GM12874 (cell line): ENCODE results near the gene PLK4.

ENCODE experiments used
- CTCF ChIP-seq: IDR thresholded peaks from 2 replicates; pipeline ENCODE4 v1.5.1; 2011; ENCODE audit warnings: low read depth, mild to moderate bottlenecking, control low read depth, low read length, moderate library complexity; ENCODE audit not compliant: insufficient read depth

PLK4 gene

DNA sequence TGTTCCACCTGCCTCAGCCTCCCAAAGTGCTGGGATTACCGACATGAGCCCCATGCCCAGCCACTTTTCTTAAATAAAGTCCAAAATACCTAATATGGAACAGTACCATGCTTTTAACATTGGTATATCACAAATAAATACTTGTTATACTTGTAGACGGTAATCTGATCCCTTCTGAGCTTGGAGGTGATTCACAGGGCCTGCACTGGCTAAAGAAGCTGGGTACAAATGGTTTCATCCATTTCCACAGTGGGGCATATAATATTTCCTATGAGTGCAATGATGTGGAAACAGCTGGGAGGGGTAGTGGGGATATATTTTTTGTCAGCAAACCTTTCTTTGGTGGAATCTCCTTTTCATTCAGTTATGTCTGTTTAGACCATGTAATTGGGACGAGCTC, 35.8 kb downstream of the PLK4 start:
- no peak for TF ChIP-seq CTCF

DNA sequence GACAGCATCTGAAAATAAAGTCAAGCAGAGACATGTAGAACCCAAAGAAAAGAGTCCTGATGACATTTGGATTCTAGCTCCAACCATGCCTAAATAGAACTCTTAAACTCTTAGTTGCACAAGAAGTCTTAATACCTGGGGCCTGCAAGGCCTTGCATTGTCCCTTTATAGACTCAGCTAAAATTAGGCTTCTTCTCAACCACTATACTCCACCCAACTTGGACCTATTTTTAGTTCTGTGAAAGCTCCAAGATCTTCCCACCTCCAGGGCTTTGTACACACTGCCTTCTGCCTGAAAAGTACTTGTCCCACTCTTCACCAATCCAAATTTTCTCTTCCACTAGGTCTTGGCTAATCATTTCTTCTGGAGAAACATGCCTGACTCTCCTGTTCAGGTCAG, 36.5 kb downstream of the PLK4 start:
- no peak for TF ChIP-seq CTCF

GRCh38 chr4:127920521-127920920, 39.8 kb downstream of the PLK4 start:
- no peak for TF ChIP-seq CTCF

- no peak for TF ChIP-seq CTCF
Observed at GRCh38 chr4:127922226-127922625, 41.5 kb downstream of the PLK4 start.

DNA sequence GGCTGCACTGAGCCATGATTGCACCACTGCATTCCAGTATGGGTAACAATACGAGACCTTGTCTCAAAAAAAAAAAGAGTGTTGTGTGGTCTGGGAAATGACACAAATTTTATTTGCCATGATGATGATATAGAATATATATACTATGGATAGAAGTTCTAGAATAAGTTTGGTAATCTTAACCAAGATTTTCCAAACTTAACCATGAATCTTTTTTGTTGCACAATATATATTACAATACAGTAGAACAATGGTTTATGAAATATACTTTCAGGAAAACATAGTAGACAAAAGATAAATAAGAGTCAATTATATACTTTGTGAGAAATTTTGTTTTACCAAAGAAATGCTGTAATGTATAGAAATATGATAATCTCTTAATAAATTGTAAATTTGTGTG, 49.5 kb downstream of the PLK4 start:
- TF ChIP-seq CTCF = no peak

DNA sequence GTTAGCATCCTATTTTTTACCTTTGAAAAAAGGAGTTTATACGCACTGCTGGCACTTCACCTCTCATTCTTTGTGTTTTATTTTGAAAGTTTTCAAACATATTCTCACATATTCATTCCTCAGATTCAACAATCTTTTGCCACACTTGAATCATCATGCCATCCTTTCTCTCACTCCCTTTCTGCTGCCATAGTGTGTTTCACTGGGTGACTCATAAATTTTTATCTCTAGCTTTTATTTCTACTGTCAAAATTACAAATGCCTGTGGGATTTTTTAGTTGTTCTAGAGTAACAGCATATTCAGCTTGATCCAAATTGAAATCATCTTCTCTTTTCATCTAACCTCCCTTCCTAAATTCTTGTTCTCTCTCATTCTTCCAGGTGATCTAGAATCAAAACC, 56.3 kb downstream of the PLK4 start:
- TF ChIP-seq CTCF = no peak
